Keratinocyte (primary cell): ENCODE data around the gene CADM3.

Experiments used
- EZH2 ChIP-seq: IDR thresholded peaks from one replicate; pipeline ENCODE4 v1.6.1; 2012; ENCODE audit warnings: inconsistent platforms, mild to moderate bottlenecking, low read length, moderate library complexity
- TF ChIP-seq, protein P1 (sequence below), 3 experiments: IDR thresholded peaks in 1 of 3; conservative IDR thresholded peaks in 1 of 3; optimal IDR thresholded peaks in 1 of 3; 2 replicates in 2 of 3; 3 replicates in 1 of 3; pipeline versions ENCODE3 to v1.5.1; 2011; ENCODE audit warnings: low read length in 3 of 3, mild to moderate bottlenecking in 3 of 3, moderate library complexity in 2 of 3, control low read depth in 1 of 3, inconsistent platforms in 1 of 3; ENCODE audit not compliant: insufficient read depth in 2 of 3; ENCODE audit errors: extremely low read depth in 1 of 3

DNA sequence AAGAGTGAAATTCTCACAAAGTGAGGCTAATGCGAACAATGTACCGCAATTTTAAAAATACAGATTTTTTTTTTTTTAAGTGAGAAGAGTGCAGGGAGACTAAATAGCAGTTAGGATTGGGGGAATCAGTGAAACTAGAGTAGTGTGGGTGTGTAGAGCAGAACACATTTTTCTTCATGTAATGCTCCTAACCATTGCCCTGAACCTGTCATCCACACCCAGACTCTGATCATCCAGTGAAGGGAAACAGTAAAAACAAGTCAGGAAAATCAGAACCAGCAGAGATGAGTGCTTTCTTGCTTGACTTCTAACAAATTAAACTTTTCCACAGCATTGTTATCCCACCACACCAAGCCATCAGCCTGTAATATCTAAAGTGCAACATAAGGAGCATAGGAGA lies 9.1 kb downstream of the CADM3 start:
- TF ChIP-seq, protein P1, sequence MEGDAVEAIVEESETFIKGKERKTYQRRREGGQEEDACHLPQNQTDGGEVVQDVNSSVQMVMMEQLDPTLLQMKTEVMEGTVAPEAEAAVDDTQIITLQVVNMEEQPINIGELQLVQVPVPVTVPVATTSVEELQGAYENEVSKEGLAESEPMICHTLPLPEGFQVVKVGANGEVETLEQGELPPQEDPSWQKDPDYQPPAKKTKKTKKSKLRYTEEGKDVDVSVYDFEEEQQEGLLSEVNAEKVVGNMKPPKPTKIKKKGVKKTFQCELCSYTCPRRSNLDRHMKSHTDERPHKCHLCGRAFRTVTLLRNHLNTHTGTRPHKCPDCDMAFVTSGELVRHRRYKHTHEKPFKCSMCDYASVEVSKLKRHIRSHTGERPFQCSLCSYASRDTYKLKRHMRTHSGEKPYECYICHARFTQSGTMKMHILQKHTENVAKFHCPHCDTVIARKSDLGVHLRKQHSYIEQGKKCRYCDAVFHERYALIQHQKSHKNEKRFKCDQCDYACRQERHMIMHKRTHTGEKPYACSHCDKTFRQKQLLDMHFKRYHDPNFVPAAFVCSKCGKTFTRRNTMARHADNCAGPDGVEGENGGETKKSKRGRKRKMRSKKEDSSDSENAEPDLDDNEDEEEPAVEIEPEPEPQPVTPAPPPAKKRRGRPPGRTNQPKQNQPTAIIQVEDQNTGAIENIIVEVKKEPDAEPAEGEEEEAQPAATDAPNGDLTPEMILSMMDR (optimal IDR thresholded peaks at IDR 0.05 in 1 of 3, IDR thresholded peaks at IDR 0.05 in 1 of 3, conservative IDR thresholded peaks at IDR 0.05 in 1 of 3; ENCODE audit: extremely low read depth in 1 of 3, insufficient read depth in 2 of 3, low read length in 3 of 3): no peak
- no peak for TF ChIP-seq EZH2
